ENCODE data around the gene LAP3.

Gene LAP3

GRCh38 chr4:17554568-17554967, 22.4 kb upstream of the LAP3 start:
- Histone ChIP-seq H3K27me3 (ENCODE audit: insufficient read depth, low read length, poor library complexity) (peaks cover 23% of the 10 kb centered on the region), H4K20me1 (ENCODE audit: insufficient read depth, low read length) (no peaks in the 10 kb centered on the region), H3K9me3 (ENCODE audit: insufficient read depth, low read length, severe bottlenecking) (no peaks in the 10 kb centered on the region), H3K4me2 (ENCODE audit: insufficient read depth, low read length) (no peak overlapping the region), H3K4me3 (ENCODE audit: low read depth in 1 of 2, low read length in 2 of 2) (no peak overlapping the region), H3K4me1 (ENCODE audit: insufficient read depth, low read length) (no peaks in the 10 kb centered on the region), H3K36me3 (ENCODE audit: insufficient read depth, low read length) (no peaks in the 10 kb centered on the region), H2AFZ (ENCODE audit: low read depth, low read length) (no peak overlapping the region), H3K27ac (ENCODE audit: low read length) (no peak overlapping the region), H3K79me2 (ENCODE audit: insufficient read depth, low read length) (no peaks in the 10 kb centered on the region), H3K9ac (ENCODE audit: low read depth, low read length) (no peak overlapping the region)
- no peak for DNase-seq
- peak; percentile 50 for ATAC-seq (ENCODE audit: insufficient read depth, low read depth)
- TF ChIP-seq CTCF (IDR thresholded peaks at IDR 0.05; ENCODE audit: borderline replicate concordance, extremely low read depth, low read length, poor library complexity, severe bottlenecking) = no peak
- no peak for TF ChIP-seq EZH2 (IDR thresholded peaks at IDR 0.05; ENCODE audit: borderline replicate concordance, low read depth, low read length, severe bottlenecking)

DNA sequence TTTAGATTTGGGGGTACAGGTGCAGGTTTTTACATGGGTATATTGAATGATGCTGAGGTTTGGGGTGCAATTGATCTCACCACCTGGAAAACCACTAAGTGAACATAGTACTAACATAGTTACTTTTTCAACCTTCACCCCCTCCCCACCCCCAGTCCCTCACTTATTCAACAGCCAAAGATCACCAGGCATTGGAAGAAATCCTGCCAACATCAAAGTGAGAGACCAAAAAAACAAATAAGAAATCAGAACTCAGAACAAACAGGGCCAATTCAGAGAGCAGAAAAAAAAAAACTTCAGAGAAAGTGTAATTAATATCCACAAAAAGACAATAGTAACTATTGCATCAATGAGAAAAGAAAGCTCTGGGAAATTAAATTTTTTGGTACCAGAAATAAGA, 20.5 kb upstream of the LAP3 start:
- no peak overlapping the region for H3K4me3 ChIP-seq (ENCODE audit: low read depth in 1 of 2, low read length in 2 of 2)
- no peaks in the 10 kb centered on the region for H3K36me3 ChIP-seq (ENCODE audit: insufficient read depth, low read length)
- no peak for DNase-seq
- H4K20me1 ChIP-seq (ENCODE audit: insufficient read depth, low read length) = no peaks in the 10 kb centered on the region
- peaks cover 23% of the 10 kb centered on the region for H3K27me3 ChIP-seq (ENCODE audit: insufficient read depth, low read length, poor library complexity)
- no peak overlapping the region for H3K4me2 ChIP-seq (ENCODE audit: insufficient read depth, low read length)
- no peaks in the 10 kb centered on the region for H3K9me3 ChIP-seq (ENCODE audit: insufficient read depth, low read length, severe bottlenecking)
- TF ChIP-seq CTCF (IDR thresholded peaks at IDR 0.05; ENCODE audit: borderline replicate concordance, extremely low read depth, low read length, poor library complexity, severe bottlenecking) (no peak), EZH2 (IDR thresholded peaks at IDR 0.05; ENCODE audit: borderline replicate concordance, low read depth, low read length, severe bottlenecking) (no peak)
- no peak overlapping the region for H2AFZ ChIP-seq (ENCODE audit: low read depth, low read length)
- no peak overlapping the region for H3K27ac ChIP-seq (ENCODE audit: low read length)
- no peaks in the 10 kb centered on the region for H3K79me2 ChIP-seq (ENCODE audit: insufficient read depth, low read length)
- no peaks in the 10 kb centered on the region for H3K4me1 ChIP-seq (ENCODE audit: insufficient read depth, low read length)
- H3K9ac ChIP-seq (ENCODE audit: low read depth, low read length) = no peak overlapping the region
- no peak for ATAC-seq (ENCODE audit: insufficient read depth, low read depth)

DNA sequence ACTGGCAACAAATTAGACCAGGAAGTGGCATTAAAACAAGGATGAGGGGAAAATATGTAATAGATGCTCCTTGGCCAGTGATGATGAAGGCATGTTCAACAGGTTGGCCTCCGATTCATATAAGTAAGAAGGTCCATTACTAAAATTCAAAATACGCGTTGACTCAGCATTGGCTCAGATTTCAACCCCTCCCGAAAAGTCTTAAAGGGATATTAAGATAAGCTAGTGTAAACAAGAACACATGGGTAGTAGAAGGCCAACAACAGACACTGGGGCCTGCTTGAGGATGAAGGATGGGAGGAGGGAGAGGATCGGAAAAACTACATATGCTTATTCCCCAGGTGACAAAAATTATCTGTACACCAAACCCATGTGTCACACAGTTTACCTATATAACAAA, 19.1 kb upstream of the LAP3 start:
- H3K36me3 ChIP-seq (ENCODE audit: insufficient read depth, low read length) = no peaks in the 10 kb centered on the region
- no peak overlapping the region for H3K4me3 ChIP-seq (ENCODE audit: low read depth in 1 of 2, low read length in 2 of 2)
- no peak overlapping the region for H3K4me2 ChIP-seq (ENCODE audit: insufficient read depth, low read length)
- no peak overlapping the region for H2AFZ ChIP-seq (ENCODE audit: low read depth, low read length)
- H3K9ac ChIP-seq (ENCODE audit: low read depth, low read length) = no peak overlapping the region
- no peaks in the 10 kb centered on the region for H3K9me3 ChIP-seq (ENCODE audit: insufficient read depth, low read length, severe bottlenecking)
- TF ChIP-seq EZH2 (IDR thresholded peaks at IDR 0.05; ENCODE audit: borderline replicate concordance, low read depth, low read length, severe bottlenecking) = no peak
- TF ChIP-seq CTCF (IDR thresholded peaks at IDR 0.05; ENCODE audit: borderline replicate concordance, extremely low read depth, low read length, poor library complexity, severe bottlenecking) = no peak
- no peak overlapping the region for H3K27ac ChIP-seq (ENCODE audit: low read length)
- H3K27me3 ChIP-seq (ENCODE audit: insufficient read depth, low read length, poor library complexity) = peaks cover 14% of the 10 kb centered on the region
- H3K79me2 ChIP-seq (ENCODE audit: insufficient read depth, low read length) = no peaks in the 10 kb centered on the region
- DNase-seq (no peak), ATAC-seq (ENCODE audit: insufficient read depth, low read depth) (no peak)
- no peaks in the 10 kb centered on the region for H3K4me1 ChIP-seq (ENCODE audit: insufficient read depth, low read length)
- no peaks in the 10 kb centered on the region for H4K20me1 ChIP-seq (ENCODE audit: insufficient read depth, low read length)

Measured in DND-41 (cell line).